GM06990 (cell line): Measurements from ENCODE around the gene CARD19.

Source experiments
- DNase-seq: peaks from one replicate; pipeline ENCODE4 v3.0.0-alpha.2; 2011; ENCODE audit not compliant: insufficient read length; ENCODE audit errors: extremely low read depth
- H3K27me3 ChIP-seq: replicated peaks from 2 replicates; pipeline ENCODE4 v1.6.0; 2011; ENCODE audit warnings: low read length; ENCODE audit not compliant: control insufficient read depth, insufficient read depth
- H3K36me3 ChIP-seq: 2 replicates; pipeline ENCODE4 v1.5.1; 2011; ENCODE audit warnings: low read length; ENCODE audit not compliant: control insufficient read depth, insufficient read depth
- H3K4me3 ChIP-seq: replicated peaks from 2 replicates; pipeline ENCODE4 v1.5.1; 2011; ENCODE audit warnings: low read depth, mild to moderate bottlenecking, control low read depth, low read length
- TF ChIP-seq, protein P1 (sequence below): IDR thresholded peaks from 2 replicates; pipeline ENCODE4 v1.5.1; 2011; ENCODE audit warnings: low read length, control low read depth, mild to moderate bottlenecking, inconsistent platforms; ENCODE audit not compliant: insufficient read depth, poor library complexity, severe bottlenecking

The CARD19 gene

DNA sequence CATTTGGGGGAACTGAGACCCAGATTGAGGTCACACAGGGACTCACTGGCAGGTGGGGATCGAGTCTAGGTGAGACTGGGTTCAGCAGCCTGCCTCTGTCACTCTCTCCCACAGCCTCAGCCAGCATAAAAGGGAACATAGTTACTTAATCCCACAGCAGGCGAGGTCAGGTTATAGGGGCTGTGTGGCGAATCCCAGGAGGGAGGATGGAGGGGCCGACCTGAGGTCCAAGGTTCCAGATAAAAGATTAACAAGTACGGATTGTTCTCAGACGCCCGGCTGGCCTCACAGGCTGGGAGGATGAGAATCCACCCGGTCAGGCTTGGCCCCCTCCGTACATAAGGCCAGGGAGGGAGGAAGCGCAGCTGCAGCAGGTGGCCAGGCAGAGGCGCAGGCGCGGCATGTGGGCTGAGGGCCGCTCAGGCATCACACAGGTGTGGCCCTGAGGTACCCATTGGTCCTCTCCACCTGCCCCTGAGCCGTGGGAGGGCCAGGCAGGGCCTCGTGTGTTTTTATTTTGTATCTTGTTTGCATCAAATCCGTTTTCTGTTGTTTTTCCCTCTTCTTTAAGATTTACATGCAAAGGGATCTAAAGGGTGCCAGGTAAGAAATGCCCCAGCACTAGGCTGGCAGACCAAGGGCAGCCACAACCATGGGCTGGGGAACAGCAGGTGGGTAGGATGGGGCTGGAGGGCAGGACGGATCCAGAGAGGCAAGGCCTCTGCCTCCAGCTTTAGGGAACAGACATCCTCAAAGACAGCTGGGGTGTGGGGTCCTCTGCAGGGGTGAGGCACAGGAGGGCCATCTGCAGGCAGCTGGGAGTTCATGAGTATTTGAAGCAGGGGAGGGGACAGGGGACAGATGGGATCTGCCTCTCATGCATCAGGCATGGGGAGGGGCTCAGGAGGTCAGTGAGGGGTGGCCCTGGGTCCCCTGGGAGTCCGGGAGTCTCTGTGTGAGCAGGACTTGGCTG lies 33.9 kb upstream of the CARD19 start:
- H3K4me3 ChIP-seq, result peak overlapping the region; percentile 43
- TF ChIP-seq, protein P1, sequence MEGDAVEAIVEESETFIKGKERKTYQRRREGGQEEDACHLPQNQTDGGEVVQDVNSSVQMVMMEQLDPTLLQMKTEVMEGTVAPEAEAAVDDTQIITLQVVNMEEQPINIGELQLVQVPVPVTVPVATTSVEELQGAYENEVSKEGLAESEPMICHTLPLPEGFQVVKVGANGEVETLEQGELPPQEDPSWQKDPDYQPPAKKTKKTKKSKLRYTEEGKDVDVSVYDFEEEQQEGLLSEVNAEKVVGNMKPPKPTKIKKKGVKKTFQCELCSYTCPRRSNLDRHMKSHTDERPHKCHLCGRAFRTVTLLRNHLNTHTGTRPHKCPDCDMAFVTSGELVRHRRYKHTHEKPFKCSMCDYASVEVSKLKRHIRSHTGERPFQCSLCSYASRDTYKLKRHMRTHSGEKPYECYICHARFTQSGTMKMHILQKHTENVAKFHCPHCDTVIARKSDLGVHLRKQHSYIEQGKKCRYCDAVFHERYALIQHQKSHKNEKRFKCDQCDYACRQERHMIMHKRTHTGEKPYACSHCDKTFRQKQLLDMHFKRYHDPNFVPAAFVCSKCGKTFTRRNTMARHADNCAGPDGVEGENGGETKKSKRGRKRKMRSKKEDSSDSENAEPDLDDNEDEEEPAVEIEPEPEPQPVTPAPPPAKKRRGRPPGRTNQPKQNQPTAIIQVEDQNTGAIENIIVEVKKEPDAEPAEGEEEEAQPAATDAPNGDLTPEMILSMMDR, result peak; percentile 1
- no peaks in the 10 kb centered on the region for H3K27me3 ChIP-seq
- H3K36me3 ChIP-seq, result peaks cover 1% of the 10 kb centered on the region; the same call in 1 of the 2 replicates
- peak; percentile 85 for DNase-seq

- peak; percentile 83 for DNase-seq
- no peaks in the 10 kb centered on the region for H3K27me3 ChIP-seq
- H3K36me3 ChIP-seq, result peaks cover 1% of the 10 kb centered on the region; the same call in 1 of the 2 replicates
- TF ChIP-seq, protein P1, result no peak
- peak overlapping the region; percentile 42 for H3K4me3 ChIP-seq
Measured at GRCh38 chr9:93064392-93065134, 31.5 kb upstream of the CARD19 start.

GRCh38 chr9:93065135-93065720 lies 30.8 kb upstream of the CARD19 start:
- Histone ChIP-seq H3K27me3 (no peaks in the 10 kb centered on the region), H3K4me3 (no peak overlapping the region), H3K36me3 (peaks cover 1% of the 10 kb centered on the region; the same call in 1 of the 2 replicates)
- DNase-seq, result no peak
- TF ChIP-seq, protein P1, result no peak

- peaks cover 4% of the 10 kb centered on the region for H3K36me3 ChIP-seq
- no peak for DNase-seq
- H3K27me3 ChIP-seq, result no peaks in the 10 kb centered on the region
- H3K4me3 ChIP-seq, result no peak overlapping the region
- TF ChIP-seq, protein P1, result no peak
Measured at GRCh38 chr9:93066978-93067603, 28.9 kb upstream of the CARD19 start.

DNA sequence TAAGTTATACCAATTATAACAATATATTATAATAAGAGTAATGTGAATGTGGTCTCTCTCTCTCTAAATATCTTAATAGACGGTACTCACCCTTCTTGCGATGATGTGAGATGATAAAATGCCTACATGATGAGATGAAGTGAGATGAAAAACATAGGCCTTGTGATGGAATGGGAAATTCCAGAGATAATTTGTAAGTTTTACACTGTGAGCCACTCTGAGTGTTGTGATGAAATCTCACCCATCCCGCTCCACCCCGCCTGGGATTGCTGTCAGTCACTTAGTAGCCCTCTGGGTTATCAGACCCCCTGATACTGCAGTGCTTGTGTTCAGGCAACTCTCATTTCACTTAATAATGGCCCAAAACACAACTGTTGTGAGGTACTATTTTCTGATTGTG lies 27.1 kb upstream of the CARD19 start:
- TF ChIP-seq, protein P1, result no peak
- Histone ChIP-seq H3K27me3 (no peaks in the 10 kb centered on the region), H3K4me3 (no peak overlapping the region), H3K36me3 (peaks cover 4% of the 10 kb centered on the region)
- DNase-seq, result no peak
